Fibroblast of lung (primary cell): ENCODE data around the gene COL24A1. TPM values are rescaled to one million over a fixed set of nuclear protein-coding genes. Genes with fewer than 3 reads are reported as not detected.

Experiments
- DNase-seq, 2 donors: peaks; one replicate each; pipeline versions ENCODE4 v3.0.0 to v3.0.0-alpha.2; 2010; ENCODE audit warnings: low read depth in 2 of 2
- H2AFZ ChIP-seq: 2 replicates; pipeline ENCODE4 v1.5.1; 2012; ENCODE audit warnings: low read length, control low read depth, inconsistent platforms
- H3K27ac ChIP-seq: 2 replicates; pipeline ENCODE4 v1.5.1; 2011; ENCODE audit warnings: low read length, control low read depth; ENCODE audit not compliant: insufficient read depth
- H3K27me3 ChIP-seq: 2 replicates; pipeline ENCODE4 v1.5.1; 2011; ENCODE audit warnings: mild to moderate bottlenecking, low read length; ENCODE audit not compliant: control insufficient read depth, insufficient read depth
- H3K36me3 ChIP-seq: 2 replicates; pipeline ENCODE4 v1.5.1; 2011; ENCODE audit warnings: low read length; ENCODE audit not compliant: control insufficient read depth, insufficient read depth
- H3K4me1 ChIP-seq: 2 replicates; pipeline ENCODE4 v1.5.1; 2011; ENCODE audit warnings: low read length; ENCODE audit not compliant: control insufficient read depth, insufficient read depth; ENCODE audit errors: extremely low read depth
- H3K4me2 ChIP-seq: 2 replicates; pipeline ENCODE4 v1.5.1; 2011; ENCODE audit warnings: low read length, control low read depth; ENCODE audit not compliant: insufficient read depth; ENCODE audit errors: extremely low read depth
- H3K4me3 ChIP-seq, 4 experiments: fragments of 200-600 bp in 1 of 4; sonication (generic) in 1 of 4; replicated peaks in 1 of 4; 2 replicates each; pipeline ENCODE4 v1.5.1; 2011 to 2016; ENCODE audit warnings: low read length in 4 of 4, low read depth in 3 of 4, mild to moderate bottlenecking in 3 of 4, control low read depth in 2 of 4, inconsistent platforms in 1 of 4, mixed read lengths in 1 of 4; ENCODE audit not compliant: insufficient read depth in 1 of 4; ENCODE audit errors: control extremely low read depth in 1 of 4
- H3K79me2 ChIP-seq: 2 replicates; pipeline ENCODE4 v1.5.1; 2012; ENCODE audit warnings: mild to moderate bottlenecking, low read length, inconsistent platforms; ENCODE audit not compliant: control insufficient read depth, insufficient read depth
- H3K9ac ChIP-seq: 2 replicates; pipeline ENCODE4 v1.5.1; 2011; ENCODE audit warnings: mild to moderate bottlenecking, low read length, control low read depth; ENCODE audit not compliant: insufficient read depth
- H3K9me3 ChIP-seq: 2 replicates; pipeline ENCODE4 v1.5.1; 2012; ENCODE audit warnings: low read depth, low read length; ENCODE audit not compliant: control insufficient read depth, insufficient read depth
- H4K20me1 ChIP-seq: 2 replicates; pipeline ENCODE4 v1.5.1; 2011; ENCODE audit warnings: low read length; ENCODE audit not compliant: control insufficient read depth, insufficient read depth; ENCODE audit errors: extremely low read depth
- CTCF ChIP-seq, 2 donors: IDR thresholded peaks in 1 of 2; conservative IDR thresholded peaks in 1 of 2; 1 replicate in 1 of 2; 2 replicates in 1 of 2; pipeline ENCODE4 v1.5.1; 2011 to 2012; ENCODE audit warnings: low read length in 2 of 2, control low read depth in 1 of 2, inconsistent platforms in 1 of 2, low read depth in 1 of 2, mild to moderate bottlenecking in 1 of 2
- EZH2 ChIP-seq: IDR thresholded peaks from 2 replicates; pipeline ENCODE4 v1.5.1; 2012; ENCODE audit warnings: low read length, control low read depth, mild to moderate bottlenecking; ENCODE audit errors: missing control alignments
- polyA plus RNA-seq, 2 donors: library from polyadenylated mRNA; depleted of rRNA in 1 of 2; stranded (reverse) in 1 of 2; unstranded in 1 of 2; fragments of >200 nt; gene quantifications; 2 replicates each; pipeline ENCODE4 v1.2.1, GENCODE V29; 2011 to 2012; ENCODE audit warnings: missing spikeins in 1 of 2
- total RNA-seq: library from RNA; depleted of rRNA; stranded (reverse); fragments of >200 nt; gene quantifications from 2 replicates; pipeline ENCODE4 v1.2.1, GENCODE V29; 2014

Gene COL24A1
- total and polyA plus RNA-seq, 2 donors (not counting 1 experiment from before 2014, with no cell fraction given) = 0.31 to 3.3 TPM

- H3K4me2 ChIP-seq = no peak overlapping the region
- H3K9ac ChIP-seq = no peak overlapping the region
- H3K4me1 ChIP-seq = peaks cover 13% of the 10 kb centered on the region
- no peaks in the 10 kb centered on the region for H3K36me3 ChIP-seq
- H3K9me3 ChIP-seq = no peaks in the 10 kb centered on the region
- DNase-seq = peak; percentile 31 to 59
- no peaks in the 10 kb centered on the region for H3K79me2 ChIP-seq
- no peaks in the 10 kb centered on the region for H3K27me3 ChIP-seq
- no peak overlapping the region for H3K27ac ChIP-seq
- no peak overlapping the region for H2AFZ ChIP-seq
- H4K20me1 ChIP-seq = no peaks in the 10 kb centered on the region
- no peak overlapping the region for H3K4me3 ChIP-seq
- TF ChIP-seq CTCF (conservative IDR thresholded peaks at IDR 0.05 in 1 of 2, IDR thresholded peaks at IDR 0.05 in 1 of 2; ENCODE audit: low read depth in 1 of 2, low read length in 2 of 2) = no peak
- no peak for TF ChIP-seq EZH2
Observed at GRCh38 chr1:86068841-86069756, 87.5 kb downstream of the COL24A1 start.

- DNase-seq = peak; percentile 47 to 60
- Histone ChIP-seq H3K4me3 (no peak overlapping the region), H3K9ac (no peak overlapping the region), H3K27ac (no peak overlapping the region), H4K20me1 (no peaks in the 10 kb centered on the region), H3K9me3 (no peaks in the 10 kb centered on the region), H2AFZ (no peak overlapping the region), H3K79me2 (no peaks in the 10 kb centered on the region), H3K4me1 (peaks cover 13% of the 10 kb centered on the region), H3K4me2 (no peak overlapping the region), H3K36me3 (no peaks in the 10 kb centered on the region), H3K27me3 (no peaks in the 10 kb centered on the region)
- TF ChIP-seq CTCF (conservative IDR thresholded peaks at IDR 0.05 in 1 of 2, IDR thresholded peaks at IDR 0.05 in 1 of 2; ENCODE audit: low read depth in 1 of 2, low read length in 2 of 2) (no peak), EZH2 (no peak)
Observed at GRCh38 chr1:86068271-86068721, 88.3 kb downstream of the COL24A1 start.

GRCh38 chr1:86067626-86068025, 88.9 kb downstream of the COL24A1 start:
- H3K27me3 ChIP-seq = no peaks in the 10 kb centered on the region
- no peak overlapping the region for H3K27ac ChIP-seq
- no peak overlapping the region for H3K9ac ChIP-seq
- no peak for TF ChIP-seq CTCF (conservative IDR thresholded peaks at IDR 0.05 in 1 of 2, IDR thresholded peaks at IDR 0.05 in 1 of 2; ENCODE audit: low read depth in 1 of 2, low read length in 2 of 2)
- TF ChIP-seq EZH2 = no peak
- peaks cover 13% of the 10 kb centered on the region for H3K4me1 ChIP-seq
- no peaks in the 10 kb centered on the region for H3K9me3 ChIP-seq
- H3K4me3 ChIP-seq = no peak overlapping the region
- H3K36me3 ChIP-seq = no peaks in the 10 kb centered on the region
- no peaks in the 10 kb centered on the region for H3K79me2 ChIP-seq
- no peak overlapping the region for H2AFZ ChIP-seq
- H4K20me1 ChIP-seq = no peaks in the 10 kb centered on the region
- no peak overlapping the region for H3K4me2 ChIP-seq
- peak; percentile 44 to 62 for DNase-seq
